NCI-H187 (cell line): ENCODE results near the gene ITIH1.

Experiments used
- DNase-seq, 2 experiments: peaks; one replicate each; lab custom pipeline; 2025; lab: John Stamatoyannopoulos, UW

ITIH1 gene

DNA sequence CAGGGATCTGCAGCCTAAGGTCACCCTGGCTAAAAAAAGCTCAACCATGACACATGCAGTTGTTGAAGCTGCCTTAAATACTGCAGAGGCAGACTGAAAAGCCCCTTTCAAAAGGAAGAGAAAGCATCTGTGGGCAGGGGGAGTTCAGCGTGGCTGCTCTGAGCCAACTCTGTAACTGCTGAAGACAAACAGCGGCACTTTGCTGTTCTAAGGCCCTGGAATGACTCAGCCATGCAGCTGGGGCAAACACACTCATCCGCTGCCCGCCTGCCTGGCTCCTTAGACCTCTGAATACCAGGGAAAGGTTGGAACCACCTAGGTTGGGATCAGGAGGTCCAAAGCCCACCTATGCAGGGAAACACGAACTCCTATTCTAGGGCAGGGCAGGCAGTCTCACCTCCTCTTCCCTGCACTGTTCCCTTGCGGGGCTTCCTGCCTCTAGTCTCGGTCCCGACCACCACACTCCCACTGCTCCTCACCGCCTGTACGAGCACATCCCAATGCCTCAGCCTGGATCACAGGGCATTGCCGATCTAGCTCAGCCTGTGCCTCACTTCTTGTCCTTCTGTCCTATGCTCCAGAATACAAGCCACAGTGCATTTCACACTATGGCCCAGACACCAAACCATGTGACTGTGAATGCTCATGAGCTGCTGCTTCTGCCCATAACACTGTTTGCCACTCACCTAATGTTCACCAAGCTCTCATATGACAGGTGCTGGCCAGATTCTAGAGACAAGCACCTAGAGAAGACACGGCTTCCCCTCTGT is 64.0 kb downstream of the ITIH1 start:
- no peak for DNase-seq
